Pons (tissue), 1 donor: ENCODE data around the gene ZNF564.
"Not testable (repeated sequence)": the region's sequence is repeated elsewhere in the genome, so short reads cannot be mapped to it uniquely, and the experiment has no call there.

Experiments
- DNase-seq: peaks from one replicate; pipeline ENCODE4 v3.0.0-alpha.2; 2016; ENCODE audit warnings: low spot score

ZNF564 gene

DNA sequence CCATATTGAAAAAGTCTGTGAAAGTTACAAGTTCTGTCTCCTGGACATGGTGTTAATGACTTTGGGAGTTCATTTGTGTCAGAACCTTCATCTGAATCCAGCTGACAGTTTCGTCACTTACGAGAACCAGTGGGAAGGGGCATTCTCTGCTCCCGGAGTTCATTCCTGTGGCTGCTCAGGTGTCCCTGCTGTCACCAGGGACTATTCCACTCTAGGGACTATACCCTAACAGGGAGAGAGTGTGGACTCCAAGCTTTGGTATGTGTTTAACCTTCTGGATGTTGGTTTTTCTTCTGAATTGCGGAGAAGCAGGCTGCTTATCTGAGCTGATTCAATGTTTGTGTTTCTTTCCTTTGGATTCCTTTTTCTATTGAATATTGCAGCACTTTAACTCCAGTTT, 54.2 kb downstream of the ZNF564 start:
- DNase-seq = no peak

GRCh38 chr19:12496480-12496879, 54.8 kb downstream of the ZNF564 start:
- no peak for DNase-seq

- DNase-seq = peak; percentile 95
Observed at GRCh38 chr19:12495002-12495802, 56.1 kb downstream of the ZNF564 start.

DNA sequence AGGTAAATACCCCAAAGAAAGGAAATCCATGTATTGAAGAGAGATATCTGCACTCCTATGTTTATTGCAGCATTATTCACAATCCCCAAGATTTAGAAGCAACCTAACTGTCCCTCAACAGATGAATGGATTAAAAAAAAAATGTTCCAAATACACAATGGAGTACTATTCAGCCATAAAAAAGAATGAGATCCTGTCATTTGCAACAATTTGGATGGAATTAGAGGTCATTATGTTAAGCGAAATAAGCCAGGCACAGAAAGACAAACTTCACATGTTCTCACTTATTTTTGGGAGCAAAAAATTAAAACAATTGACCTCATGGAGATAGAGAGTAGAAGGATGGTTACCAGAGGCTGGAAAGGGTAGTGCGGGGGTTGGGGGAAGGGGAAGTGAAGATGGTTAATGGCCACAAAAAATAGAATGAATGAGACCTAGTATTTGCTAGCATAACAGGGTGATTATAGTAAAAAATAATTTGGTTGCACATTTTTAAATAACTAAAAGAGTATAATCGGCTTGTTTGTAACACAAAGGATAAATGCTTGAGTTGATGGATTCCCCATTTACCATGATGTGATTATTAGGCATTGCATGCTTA, 56.9 kb downstream of the ZNF564 start:
- DNase-seq = no peak

GRCh38 chr19:12486265-12486783, 65.0 kb downstream of the ZNF564 start:
- DNase-seq = not testable (repeated sequence)

DNA sequence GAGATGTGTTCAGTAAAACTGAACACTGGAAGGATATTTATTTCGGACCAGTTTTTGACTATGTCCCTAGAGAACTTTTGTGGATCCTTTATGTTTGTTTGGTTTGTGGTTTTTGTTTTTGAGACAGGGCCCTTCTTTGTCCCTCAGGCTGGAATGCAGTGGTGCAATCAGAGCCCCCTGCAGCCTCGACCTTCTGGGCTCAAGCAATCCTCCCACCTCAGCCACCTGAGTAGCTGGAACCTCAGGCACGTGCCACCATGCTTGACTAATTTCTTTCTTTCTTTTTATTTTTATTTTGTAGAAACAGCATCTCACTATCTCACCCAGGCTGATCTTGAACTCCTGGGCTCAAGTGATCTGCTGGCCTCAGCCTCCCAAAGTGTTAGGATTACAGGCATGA, 65.7 kb downstream of the ZNF564 start:
- no peak for DNase-seq

GRCh38 chr19:12485052-12485416, 66.2 kb downstream of the ZNF564 start:
- no peak for DNase-seq

DNA sequence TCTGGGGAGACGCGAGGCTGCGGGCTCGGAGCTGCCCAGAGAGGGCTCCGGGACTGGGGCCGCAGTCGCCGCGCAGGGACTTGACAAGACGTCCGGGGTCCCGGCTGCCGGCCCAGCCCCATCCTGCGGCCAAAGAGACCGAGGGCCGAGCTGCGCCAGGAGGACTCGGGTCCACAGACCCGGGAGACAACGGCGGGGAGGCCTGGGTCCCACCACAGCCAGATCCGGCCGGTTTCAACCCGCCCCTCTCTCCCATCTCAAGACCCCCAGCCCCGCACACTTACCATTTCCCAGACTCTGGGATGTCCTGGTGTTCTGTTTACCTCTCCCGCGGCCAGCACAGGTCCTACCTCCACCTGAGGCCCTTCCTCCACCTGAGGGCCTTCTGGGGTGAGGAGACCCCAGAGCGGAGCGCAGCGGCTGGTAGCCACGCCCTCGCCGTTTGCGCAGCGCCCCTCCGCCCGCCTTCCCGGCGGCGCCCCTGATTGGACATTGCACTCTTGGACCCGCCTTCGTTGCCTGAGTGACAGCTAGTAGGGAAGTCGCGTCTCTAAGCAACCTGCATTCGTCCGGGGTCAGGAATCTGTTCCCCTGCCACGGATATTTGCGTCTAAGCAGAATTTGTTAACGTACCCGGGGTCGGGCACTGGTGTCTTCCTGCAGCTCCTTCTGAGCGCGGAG, 66.8 kb downstream of the ZNF564 start, which contains the start of gene ZNF709:
TSS of gene ZNF709 (minus strand) at position 446 of the 681 bp plus-strand sequence. CDS start at position 287, 159 bp downstream.
- peak; percentile 94 for DNase-seq

DNA sequence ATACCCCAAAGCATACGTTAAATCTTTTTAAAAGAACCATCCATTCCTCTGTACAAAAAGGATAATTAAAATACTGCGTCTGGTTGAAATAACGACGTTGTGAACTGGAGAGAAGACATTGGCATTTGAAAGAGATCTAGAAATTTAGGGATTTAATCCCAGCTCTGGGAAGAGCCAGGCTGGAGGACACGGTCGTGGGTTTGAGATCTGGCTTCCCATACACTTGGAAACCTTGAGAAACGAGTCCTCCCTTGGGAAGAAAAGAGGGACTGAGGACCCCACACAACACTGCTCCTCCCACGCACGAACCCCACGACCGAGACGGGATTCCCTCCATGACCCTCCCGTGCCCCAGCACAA, 67.3 kb downstream of the ZNF564 start:
- no peak for DNase-seq

- no peak for DNase-seq
Observed at GRCh38 chr19:12482509-12482886, 68.8 kb downstream of the ZNF564 start.

DNA sequence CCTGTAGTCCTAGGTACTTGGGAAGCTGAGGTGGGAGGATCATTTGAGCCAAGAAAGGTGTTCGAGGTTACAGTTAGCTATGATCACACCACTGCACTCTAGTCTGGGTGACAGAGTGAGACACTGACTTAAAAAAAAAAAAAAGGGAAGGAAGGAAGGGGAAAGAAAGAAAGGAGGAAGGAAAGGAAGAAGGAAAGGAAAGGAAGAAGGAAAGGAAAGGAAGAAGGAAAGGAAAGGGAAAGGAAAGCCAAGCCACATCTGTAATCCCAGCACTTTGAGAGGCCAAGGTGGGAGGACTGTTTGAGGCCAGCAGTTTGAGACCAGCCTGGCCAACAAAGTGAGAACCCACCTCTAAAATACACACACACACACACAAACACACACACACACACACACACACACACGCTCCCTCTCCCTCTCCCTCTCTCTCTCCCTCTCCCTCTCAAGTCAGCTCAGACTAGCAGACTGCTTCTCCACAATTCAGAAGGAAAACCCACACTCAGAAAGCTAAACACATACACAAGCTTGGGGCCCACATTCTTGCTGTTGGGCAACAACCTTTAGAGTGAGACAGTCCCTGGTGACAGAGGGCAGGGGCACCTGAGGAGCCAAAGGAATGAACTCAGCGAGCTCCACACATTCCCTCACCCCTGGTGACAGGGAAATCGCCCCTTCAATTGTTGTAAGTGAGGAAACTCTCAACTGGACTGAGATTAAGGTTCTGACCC, 69.3 kb downstream of the ZNF564 start:
- no peak for DNase-seq

GRCh38 chr19:12478234-12478941, 72.9 kb downstream of the ZNF564 start:
- no peak for DNase-seq
